Measurements from ENCODE around the gene CRELD2.

CRELD2 gene

GRCh38 chr22:49946612-49947295 lies 28.3 kb downstream of the CRELD2 start:
- DNase-seq (ENCODE audit: low read depth), result no peak

- DNase-seq (ENCODE audit: low read depth), result no peak
Measured at GRCh38 chr22:49947296-49947622, 28.8 kb downstream of the CRELD2 start.

- no peak for DNase-seq (ENCODE audit: low read depth)
Measured at GRCh38 chr22:49948116-49948957, 29.9 kb downstream of the CRELD2 start.

- DNase-seq (ENCODE audit: low read depth), result no peak
Measured at GRCh38 chr22:49948958-49949913, 30.8 kb downstream of the CRELD2 start.

GRCh38 chr22:49949914-49950292 lies 31.5 kb downstream of the CRELD2 start:
- DNase-seq (ENCODE audit: low read depth), result no peak

GRCh38 chr22:49950396-49950994 lies 32.1 kb downstream of the CRELD2 start:
- no peak for DNase-seq (ENCODE audit: low read depth)

GRCh38 chr22:49951000-49951677 lies 32.7 kb downstream of the CRELD2 start:
- DNase-seq (ENCODE audit: low read depth), result no peak

- no peak for DNase-seq (ENCODE audit: low read depth)
Measured at GRCh38 chr22:49951678-49951985, 33.2 kb downstream of the CRELD2 start.

- DNase-seq (ENCODE audit: low read depth), result no peak
Measured at GRCh38 chr22:49951986-49952896, 33.8 kb downstream of the CRELD2 start.

- no peak for DNase-seq (ENCODE audit: low read depth)
Measured at GRCh38 chr22:49953027-49953679, 34.7 kb downstream of the CRELD2 start.

- no peak for DNase-seq (ENCODE audit: low read depth)
Measured at GRCh38 chr22:49953680-49954344, 35.4 kb downstream of the CRELD2 start.

- DNase-seq (ENCODE audit: low read depth), result no peak
Measured at GRCh38 chr22:49954354-49954753, 35.9 kb downstream of the CRELD2 start.

GRCh38 chr22:49954991-49955580 lies 36.7 kb downstream of the CRELD2 start:
- no peak for DNase-seq (ENCODE audit: low read depth)

GRCh38 chr22:49955581-49956417 lies 37.4 kb downstream of the CRELD2 start:
- no peak for DNase-seq (ENCODE audit: low read depth)

- no peak for DNase-seq (ENCODE audit: low read depth)
Measured at GRCh38 chr22:49956418-49956770, 38.0 kb downstream of the CRELD2 start.

- no peak for DNase-seq (ENCODE audit: low read depth)
Measured at GRCh38 chr22:49956914-49957825, 38.7 kb downstream of the CRELD2 start.

- DNase-seq (ENCODE audit: low read depth), result no peak
Measured at GRCh38 chr22:49957826-49958365, 39.5 kb downstream of the CRELD2 start.
